SU-DHL-6 (cell line): ENCODE results near the gene SLC4A8.

Experiments used
- EZH2phosphoT487 ChIP-seq: fragments of 200-600 bp; sonication (generic), shearing (Covaris generic); conservative IDR thresholded peaks from 2 replicates; pipeline ENCODE4 v1.6.1; 2018; ENCODE audit warnings: mild to moderate bottlenecking, antibody characterized with exemption, low read length, moderate library complexity, mixed read lengths
- TF ChIP-seq, protein P1 (sequence below): fragments of 200-600 bp; sonication (generic); IDR thresholded peaks from one replicate; pipeline ENCODE4 v1.5.1; 2017; ENCODE audit warnings: antibody characterized with exemption, mild to moderate bottlenecking, low read length, moderate library complexity; ENCODE audit not compliant: insufficient read depth, poor library complexity, severe bottlenecking

DNA sequence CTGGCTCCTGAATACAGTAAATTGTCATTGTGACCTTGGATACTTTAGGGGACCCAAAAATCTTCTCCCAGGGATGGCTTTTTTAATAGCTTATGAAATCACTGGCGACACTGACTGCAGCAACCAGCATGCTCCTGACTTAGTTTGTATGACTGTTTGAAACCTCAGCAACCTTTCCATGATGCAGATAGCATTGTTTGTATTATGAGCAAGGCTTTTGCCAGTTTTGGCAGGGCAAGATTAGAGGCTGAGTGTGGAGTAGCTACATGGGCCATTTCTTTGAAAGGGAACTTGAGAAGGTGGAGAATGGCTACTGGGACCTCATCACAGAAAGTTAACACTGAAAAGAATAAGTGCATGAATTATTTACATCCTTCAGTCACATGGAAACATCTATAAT, 50.9 kb downstream of the SLC4A8 start:
- TF ChIP-seq, protein P1, sequence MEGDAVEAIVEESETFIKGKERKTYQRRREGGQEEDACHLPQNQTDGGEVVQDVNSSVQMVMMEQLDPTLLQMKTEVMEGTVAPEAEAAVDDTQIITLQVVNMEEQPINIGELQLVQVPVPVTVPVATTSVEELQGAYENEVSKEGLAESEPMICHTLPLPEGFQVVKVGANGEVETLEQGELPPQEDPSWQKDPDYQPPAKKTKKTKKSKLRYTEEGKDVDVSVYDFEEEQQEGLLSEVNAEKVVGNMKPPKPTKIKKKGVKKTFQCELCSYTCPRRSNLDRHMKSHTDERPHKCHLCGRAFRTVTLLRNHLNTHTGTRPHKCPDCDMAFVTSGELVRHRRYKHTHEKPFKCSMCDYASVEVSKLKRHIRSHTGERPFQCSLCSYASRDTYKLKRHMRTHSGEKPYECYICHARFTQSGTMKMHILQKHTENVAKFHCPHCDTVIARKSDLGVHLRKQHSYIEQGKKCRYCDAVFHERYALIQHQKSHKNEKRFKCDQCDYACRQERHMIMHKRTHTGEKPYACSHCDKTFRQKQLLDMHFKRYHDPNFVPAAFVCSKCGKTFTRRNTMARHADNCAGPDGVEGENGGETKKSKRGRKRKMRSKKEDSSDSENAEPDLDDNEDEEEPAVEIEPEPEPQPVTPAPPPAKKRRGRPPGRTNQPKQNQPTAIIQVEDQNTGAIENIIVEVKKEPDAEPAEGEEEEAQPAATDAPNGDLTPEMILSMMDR: no peak
- TF ChIP-seq EZH2phosphoT487: no peak
